ENCODE results near the gene COG3.
A peak's percentile ranks its signal among the peaks of the same experiment; 100 is the strongest.

The COG3 gene

DNA sequence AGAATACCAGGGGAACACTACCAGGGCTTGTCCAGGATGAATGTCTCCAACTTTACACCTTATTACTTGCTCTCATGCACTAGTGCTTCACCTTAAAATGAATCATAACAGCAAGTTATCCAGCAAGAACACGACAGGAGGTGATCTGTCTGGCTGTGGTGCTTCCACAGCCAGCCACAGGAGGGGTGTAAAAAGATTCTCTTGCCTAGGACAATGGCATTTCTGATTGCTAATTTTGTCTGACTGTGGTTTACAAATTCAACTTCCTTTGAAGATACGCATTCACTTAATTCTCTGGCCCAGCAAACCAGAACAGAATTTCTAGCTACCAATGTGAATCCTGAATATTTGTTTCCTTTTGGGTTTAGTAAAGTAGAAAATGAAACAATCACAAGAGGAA lies 23.1 kb upstream of the COG3 start:
- DNase-seq (ENCODE audit: low read depth, low spot score): peak; percentile 18
- no peak overlapping the region for H3K4me3 ChIP-seq (ENCODE audit: low read length)

DNA sequence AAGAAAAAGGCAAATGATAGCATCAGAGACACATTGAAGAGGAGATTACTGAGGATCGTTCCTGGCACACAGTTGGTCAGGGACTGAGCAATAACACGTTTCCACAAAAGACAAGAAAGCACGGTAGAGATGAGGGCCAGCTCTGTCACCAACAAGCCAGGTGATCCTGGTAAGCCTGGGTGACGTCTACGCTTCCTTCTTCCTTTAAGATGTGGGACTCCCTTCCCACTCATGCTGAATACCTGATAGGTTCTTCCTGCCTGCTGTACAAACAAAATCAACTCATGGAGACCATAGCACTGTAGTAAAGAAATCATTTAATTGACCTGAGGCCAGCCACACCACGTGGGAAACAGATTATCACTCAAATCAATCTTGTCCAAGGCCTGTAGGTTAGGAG lies 19.7 kb upstream of the COG3 start:
- no peak overlapping the region for H3K4me3 ChIP-seq (ENCODE audit: low read length)
- DNase-seq (ENCODE audit: low read depth, low spot score): no peak

DNA sequence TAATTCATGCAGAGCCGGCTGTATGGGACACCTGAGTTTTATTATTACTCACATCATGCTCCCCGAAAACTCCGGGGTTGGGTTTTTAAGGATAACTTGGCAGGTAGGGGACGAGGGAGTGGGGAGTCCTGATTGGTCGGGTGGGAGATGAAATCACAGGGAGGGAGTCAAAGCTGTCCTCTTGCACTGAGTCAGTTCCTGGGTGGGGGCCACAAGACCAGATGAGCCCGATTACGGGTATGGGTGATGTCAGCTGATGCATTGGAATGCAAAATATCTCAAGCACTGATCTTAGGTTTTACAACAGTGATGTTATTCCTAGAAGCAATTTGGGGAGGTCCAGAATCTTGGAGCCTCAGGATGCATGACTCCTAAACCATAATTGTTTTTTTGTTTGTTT lies 18.6 kb upstream of the COG3 start:
- DNase-seq (ENCODE audit: low read depth, low spot score): no peak
- no peak overlapping the region for H3K4me3 ChIP-seq (ENCODE audit: low read length)

DNA sequence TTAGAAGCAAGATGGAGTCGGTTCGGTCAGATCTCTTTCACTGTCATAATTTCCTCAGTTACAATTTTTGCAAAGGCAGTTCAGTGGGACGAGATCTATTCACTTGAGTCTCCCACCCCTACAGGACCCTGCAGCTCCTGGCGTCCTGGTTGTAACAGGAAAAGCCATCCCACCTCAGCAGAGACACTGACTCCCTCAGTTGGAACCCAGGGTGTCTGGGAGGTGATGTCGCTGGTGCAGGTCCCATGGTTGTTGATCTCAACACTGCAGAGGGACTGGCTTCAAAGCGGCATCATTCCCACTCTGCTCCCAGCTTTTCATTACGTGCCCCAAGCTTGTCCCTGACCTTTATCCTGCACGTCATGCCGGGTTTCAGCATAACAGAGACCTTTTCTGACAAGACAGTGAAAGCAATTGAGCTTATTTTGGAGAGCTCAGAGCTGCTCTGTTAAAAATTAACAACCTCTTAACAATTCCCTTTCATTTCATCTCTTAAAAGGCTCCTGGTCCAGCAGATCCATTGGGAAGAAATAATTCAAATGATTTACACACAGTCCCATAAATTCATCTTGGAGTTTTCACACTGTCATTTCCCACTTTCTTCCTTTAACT lies 17.6 kb upstream of the COG3 start:
- no peak overlapping the region for H3K4me3 ChIP-seq (ENCODE audit: low read length)
- no peak for DNase-seq (ENCODE audit: low read depth, low spot score)

DNA sequence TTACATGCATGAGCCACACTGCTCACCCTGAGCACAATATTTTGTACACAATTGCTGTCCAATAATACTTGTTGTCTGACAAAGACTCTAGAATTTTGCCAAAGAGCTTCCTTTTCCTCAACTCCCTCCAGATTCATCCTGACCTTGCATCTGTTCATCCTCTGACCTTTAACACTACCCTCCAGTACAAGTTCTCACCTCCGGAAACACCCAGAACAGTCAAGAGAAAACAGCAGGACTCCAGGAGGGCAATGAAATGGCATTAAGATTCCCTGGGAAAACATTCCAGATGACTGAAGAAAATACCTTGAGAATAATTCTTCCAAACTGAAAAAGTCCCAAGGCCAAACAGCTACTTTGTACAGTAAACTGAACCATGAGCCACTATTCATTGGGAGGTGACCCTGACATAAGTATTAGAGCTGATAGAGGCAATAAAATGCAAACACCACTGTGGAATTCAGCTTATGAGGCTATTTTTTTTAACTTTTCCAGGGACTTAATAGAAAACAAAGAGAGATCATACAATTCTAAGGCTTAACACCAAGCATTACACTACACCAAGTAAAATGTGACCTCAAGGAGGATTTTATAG lies 15.7 kb upstream of the COG3 start:
- H3K4me3 ChIP-seq (ENCODE audit: low read length): no peak overlapping the region
- DNase-seq (ENCODE audit: low read depth, low spot score): no peak

DNA sequence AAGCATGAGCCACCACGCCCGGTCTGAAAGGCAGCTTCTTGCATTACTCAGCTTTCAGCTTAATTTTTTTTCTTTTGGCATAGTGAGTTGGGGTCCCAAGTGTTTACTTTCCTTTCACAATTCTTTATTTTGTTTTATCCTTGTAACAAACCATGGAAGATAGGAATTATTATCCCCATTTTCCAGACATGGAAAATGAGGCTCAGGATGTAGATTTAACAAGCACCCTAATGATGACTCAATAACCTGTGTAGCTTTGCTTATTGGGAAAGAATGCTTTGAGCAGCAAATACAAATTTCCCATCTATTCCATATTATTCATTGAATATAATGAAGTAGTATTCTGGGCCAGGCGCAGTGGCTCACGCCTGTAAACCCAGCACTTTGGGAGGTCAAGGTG lies 13.5 kb upstream of the COG3 start:
- no peak for DNase-seq (ENCODE audit: low read depth, low spot score)
- no peak overlapping the region for H3K4me3 ChIP-seq (ENCODE audit: low read length)

DNA sequence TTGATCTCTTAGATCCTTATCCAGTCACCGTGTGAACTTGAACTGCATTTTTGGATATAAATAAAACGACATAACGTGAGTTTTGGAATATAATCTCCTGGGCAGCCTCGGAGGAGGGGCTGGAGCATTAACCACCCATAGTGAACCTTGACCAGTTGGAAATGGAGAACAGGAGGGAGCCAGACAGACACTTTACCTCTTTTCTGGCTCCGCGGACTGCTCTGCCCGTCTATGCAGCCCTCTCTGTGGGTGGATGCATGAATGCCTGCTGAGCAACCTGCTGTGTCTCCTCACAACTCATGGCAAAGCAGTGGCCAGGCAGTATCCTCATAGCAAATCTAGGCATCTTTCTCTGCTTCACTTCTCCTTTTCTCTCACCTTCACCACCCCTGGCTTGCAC lies 10.5 kb upstream of the COG3 start:
- H3K4me3 ChIP-seq (ENCODE audit: low read length): no peak overlapping the region
- no peak for DNase-seq (ENCODE audit: low read depth, low spot score)

DNA sequence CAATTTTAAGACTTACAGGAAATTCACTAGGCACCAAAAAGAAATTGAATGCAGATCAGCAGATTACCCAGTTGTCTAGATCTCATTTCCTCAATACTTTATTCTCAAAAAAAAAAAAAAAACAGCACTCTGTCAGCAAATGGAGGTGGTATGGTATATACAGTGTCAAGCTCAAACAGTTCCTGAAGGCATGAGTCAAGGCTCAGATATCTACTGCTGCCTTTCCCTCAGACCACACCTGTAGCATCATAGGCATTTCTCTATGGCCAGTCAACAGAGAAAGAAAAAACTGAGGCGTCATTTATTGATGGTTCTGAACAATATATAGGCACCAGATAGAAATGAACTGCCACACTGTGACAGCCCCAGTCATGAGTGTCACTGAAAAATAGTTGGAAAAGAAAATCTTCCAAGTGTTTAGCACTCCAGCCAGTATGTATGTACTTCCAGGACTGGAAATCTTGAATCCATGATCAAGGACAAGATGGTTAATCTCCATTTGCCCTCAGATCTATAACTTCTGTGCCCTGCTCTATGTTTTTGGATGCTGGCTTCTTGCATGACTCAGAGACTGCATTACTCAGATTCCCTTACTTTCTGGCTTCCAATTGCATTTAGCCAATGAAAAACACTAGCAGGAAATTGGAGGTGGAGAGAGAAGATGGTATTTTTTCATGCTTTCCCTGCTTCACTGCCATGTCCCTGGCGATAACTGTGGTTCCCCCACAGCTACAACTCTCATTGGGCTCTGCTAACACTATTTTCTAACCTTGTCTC lies 8.4 kb upstream of the COG3 start:
- DNase-seq (ENCODE audit: low read depth, low spot score): no peak
- no peak overlapping the region for H3K4me3 ChIP-seq (ENCODE audit: low read length)

DNA sequence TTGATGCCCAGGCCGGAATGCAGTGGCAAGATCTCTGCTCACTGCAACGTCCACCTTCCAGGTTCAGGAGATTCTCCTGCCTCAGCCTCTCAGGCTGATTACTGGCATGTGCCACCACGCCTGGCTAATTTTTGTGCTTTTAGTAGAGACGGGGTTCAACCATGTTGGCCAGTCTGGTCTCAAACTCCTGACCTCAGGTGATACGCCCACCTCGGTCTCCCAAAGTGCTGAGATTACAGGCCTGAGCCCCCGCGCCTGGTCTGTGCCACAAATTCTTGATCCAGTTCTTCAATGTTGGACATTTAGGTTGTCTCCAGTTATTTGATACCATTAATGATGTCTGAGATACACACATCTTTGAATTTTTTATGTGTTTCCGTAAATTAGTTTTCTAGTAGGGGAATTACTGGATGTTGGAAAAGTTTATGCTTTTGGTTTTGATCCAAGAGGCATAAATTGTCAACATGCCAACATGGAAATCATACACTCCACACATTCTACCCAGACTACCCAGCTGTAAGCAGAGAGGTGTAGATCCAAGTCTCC lies 525 bp upstream of the COG3 start:
- peak overlapping the region; percentile 92 for H3K4me3 ChIP-seq (ENCODE audit: low read length)
- no peak for DNase-seq (ENCODE audit: low read depth, low spot score)

DNA sequence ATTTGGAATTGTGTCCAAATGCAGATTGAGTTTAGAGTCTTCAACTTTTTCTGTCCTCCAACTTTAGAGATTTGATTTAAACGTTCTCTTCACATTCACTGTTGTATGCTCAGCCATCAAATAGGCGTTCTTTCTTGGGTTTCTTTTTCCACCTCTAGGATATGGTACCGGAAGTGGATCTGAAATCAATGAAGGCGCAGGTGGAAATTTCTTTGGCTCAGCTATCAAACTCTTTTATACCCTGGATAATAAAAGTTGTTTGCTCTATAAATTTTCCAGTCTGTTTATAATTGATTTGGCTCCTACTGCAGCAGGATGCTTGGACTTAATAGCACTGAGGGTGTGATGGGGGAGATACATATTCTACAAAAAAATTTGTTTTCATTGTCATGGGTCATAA lies 1.6 kb downstream of the COG3 start:
- DNase-seq (ENCODE audit: low read depth, low spot score): no peak
- no peak overlapping the region for H3K4me3 ChIP-seq (ENCODE audit: low read length)

DNA sequence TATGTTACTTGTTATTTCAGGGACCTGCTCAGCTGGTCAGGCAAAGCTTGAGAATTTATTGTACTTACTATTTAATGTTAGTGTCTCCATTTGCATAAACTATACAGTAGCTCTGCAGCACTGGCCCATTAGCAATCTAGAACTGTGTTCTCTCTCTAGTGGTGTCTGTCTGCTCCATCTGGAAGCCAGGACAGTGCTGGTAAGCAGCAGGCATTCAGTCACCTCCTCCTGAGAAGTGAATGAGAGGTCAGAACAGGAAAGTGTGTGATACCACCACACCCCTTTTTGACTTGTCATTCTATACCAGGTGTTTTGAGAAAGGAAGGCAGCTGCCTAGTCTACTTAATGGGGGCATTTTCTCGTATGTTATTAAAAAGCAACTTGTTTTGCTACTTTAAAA lies 3.9 kb downstream of the COG3 start:
- DNase-seq (ENCODE audit: low read depth, low spot score): no peak
- H3K4me3 ChIP-seq (ENCODE audit: low read length): no peak overlapping the region

DNA sequence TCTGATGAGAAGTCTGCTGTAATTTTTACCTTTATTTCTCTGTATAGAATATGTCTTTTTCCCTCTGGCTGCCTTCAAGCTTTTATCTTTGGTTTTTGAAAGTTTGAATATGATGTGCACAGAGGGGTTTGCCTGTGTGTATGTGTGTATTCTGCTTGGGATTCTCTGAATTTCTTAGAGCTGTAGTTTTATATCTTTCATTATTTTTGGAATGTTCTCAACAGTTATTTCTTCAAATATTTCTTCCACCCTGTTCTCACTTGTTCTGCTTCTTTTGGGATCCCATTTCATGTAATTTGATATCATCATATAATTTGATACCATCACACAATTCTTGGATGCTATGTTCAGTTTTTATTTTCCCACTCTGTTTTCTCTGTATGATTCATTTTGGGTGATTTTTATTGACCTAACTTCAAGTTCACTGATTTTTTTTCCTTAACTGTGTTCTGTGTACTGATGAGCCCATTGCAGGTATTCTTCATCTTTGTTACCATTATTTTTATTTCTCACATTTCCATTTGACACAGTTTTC lies 7.5 kb downstream of the COG3 start:
- DNase-seq (ENCODE audit: low read depth, low spot score): no peak

DNA sequence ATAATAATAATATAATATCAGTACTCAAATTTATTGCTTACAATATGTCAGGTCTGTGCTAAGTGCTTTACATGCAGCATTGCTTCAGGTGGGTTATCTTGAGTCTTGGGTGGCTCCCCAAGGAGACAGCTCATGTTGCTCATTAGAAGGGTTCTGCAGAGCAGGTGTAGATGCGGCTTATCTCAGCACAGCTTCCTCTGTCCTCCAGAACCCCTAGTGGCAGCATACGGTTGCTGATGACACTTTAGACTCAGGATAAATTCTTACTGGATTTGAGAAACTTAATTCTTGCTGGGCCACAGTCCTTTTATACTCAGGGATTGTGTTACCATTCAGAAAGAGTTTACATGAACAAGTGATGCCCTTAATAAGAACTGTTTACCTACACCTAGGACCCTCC lies 8.9 kb downstream of the COG3 start:
- H3K4me3 ChIP-seq (ENCODE audit: low read length): no peak overlapping the region
- peak; percentile 46 for DNase-seq (ENCODE audit: low read depth, low spot score)

More for the DNA sequence above, 7.5 kb downstream of the COG3 start:
- H3K4me3 ChIP-seq (ENCODE audit: low read length): no peak overlapping the region

DNA sequence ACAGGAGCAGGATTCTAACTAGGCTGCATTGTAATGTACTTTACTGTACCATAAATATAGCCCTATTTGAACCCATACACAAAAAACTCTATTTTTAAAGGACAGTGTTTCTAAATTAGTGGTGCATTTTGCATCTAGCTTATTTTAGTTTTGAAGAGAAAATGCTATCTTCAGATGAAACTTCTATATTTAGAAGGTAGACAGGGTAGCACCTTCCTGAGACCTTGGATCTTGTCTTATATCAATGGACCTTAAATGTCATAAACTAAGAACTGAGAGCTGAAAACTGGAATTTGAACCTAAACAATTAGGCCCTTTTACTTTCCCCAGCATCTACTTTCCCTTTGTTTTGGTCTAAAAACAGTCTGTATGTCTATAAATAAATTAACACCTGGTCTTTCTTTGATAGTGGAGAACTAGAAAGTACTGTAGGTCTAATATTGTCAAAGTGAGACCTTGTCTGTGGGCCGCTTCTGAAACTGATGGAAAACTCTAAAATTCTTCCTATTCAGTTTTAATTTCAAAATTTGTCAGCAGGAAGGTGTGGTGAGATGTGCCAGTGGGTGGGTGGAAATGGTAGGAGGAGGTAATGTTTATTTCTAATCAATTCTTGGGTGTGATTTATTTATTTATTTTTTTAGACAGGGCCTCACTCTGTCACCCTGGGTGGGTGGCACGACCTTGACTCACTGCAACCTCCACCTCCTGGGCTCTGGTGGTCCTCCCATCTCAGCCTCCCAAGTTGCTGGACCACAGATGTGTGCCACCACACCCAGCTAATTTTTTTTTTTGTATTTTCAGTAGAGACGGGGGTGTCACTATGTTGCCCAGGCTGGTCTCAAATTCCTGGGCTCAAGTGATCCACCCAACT lies 10.1 kb downstream of the COG3 start:
- DNase-seq (ENCODE audit: low read depth, low spot score): no peak
- H3K4me3 ChIP-seq (ENCODE audit: low read length): no peak overlapping the region

DNA sequence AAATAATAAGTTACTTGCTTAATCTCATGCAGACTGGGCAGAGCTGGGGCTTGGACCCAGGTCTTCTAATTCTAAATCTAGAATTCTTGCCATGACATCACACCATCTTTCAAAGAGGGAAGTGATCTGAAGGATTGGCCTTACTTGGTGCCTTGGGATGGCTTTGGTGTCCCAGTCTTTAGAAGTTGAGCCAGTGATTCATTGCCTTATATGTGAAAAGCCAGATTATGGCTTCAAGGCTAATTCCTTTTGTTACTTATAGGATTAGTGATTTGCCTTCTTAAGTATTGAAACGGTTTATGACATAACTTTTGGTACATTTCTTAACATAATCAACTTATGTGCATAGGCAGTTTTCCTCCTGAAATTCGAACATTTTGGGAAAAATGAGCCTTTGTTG lies 14.9 kb downstream of the COG3 start:
- H3K4me3 ChIP-seq (ENCODE audit: low read length): no peak overlapping the region
- no peak for DNase-seq (ENCODE audit: low read depth, low spot score)

DNA sequence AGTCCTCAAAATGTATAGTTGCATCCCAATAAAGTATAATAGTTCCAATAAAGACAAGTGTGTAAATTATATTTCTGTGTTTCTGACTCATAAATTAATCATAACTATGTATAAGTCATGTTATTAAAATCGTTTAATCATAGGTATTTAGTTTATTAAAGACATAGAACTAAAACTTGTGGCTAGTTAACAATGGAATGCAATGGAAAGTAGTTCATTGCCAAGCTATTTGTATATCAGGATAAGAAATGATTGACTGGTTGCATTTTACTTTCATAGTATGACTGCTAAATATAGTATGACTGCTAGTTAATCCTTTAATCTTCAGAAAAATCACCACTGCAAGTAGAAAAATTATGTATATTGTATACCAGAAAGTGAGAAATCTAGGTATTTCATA lies 16.9 kb downstream of the COG3 start:
- H3K4me3 ChIP-seq (ENCODE audit: low read length): no peak overlapping the region
- no peak for DNase-seq (ENCODE audit: low read depth, low spot score)

DNA sequence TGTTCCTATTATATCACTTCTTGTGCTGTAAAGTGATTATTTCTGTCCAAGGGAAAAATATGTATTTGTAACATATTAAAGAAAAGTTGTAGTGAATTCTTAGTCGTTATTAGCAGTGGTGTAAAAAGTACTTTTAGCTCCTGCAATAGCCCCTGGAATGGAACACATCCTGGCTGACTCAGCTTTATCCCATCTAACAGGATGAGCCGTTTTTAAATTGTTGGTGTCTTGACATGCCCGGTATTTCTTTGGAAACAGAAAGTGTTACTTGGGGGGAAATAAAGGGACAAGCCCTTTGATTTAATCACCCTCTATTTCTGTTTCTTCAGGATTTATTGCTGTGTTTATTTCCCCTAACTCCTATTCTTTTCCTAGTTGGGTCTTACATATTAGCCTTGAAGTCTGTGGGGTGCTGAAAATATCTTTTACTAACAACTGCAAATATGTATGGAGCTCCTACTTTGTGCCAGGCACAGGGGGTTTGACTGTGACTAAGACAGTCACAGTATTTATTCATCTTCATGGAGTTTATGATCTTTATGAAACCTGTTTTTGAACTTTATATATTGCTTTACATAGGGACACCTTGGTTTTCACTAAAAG lies 17.9 kb downstream of the COG3 start:
- H3K4me3 ChIP-seq (ENCODE audit: low read length): no peak overlapping the region
- DNase-seq (ENCODE audit: low read depth, low spot score): no peak

DNA sequence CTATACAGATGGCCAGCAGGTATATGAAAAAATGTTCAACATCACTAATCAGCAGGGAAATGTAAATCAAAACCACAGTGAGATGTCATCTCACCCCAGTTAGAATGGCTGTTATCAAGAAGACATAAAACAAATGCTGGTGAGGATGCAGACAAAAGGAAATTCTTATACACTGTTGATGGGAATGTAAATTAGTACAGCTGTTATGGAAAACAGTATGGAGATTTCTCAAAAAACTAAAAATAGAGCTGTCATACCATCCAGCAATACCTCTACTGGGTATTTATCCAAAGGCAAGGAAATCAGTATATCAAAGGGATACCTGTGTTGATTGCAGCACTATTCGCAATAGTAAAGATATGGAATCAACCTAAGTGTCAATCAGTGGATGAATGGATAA lies 22.9 kb downstream of the COG3 start:
- no peak for DNase-seq (ENCODE audit: low read depth, low spot score)
- H3K4me3 ChIP-seq (ENCODE audit: low read length): no peak overlapping the region

DNA sequence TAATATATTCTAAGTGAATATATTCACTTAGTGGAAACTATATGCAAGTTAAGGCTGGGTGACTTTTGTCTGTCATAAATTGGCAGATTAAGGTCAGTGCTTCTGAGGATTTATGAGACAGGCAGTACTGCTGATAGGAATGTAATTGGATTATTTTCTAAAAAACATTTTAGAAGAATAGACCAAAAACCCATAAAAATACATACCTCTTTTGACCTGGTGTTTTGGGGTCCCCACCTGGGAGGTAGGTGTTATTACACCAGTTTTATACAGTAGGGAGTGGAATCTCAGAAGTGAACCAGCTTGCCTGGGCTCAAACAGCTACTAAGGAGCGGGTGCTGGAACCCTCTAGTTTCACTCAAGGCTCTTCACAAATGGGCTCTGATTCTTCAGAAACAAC lies 25.3 kb downstream of the COG3 start:
- no peak overlapping the region for H3K4me3 ChIP-seq (ENCODE audit: low read length)
- DNase-seq (ENCODE audit: low read depth, low spot score): no peak

Measured in Jurkat, Clone E6-1 (cell line).